GM06990 (cell line): ENCODE results near the gene TPRG1L.
A peak's percentile ranks its signal among the peaks of the same experiment; 100 is the strongest.

Source experiments
- DNase-seq: peaks from one replicate; pipeline ENCODE4 v3.0.0-alpha.2; 2011; ENCODE audit not compliant: insufficient read length; ENCODE audit errors: extremely low read depth
- H3K27me3 ChIP-seq: replicated peaks from 2 replicates; pipeline ENCODE4 v1.6.0; 2011; ENCODE audit warnings: low read length; ENCODE audit not compliant: control insufficient read depth, insufficient read depth
- H3K36me3 ChIP-seq: 2 replicates; pipeline ENCODE4 v1.5.1; 2011; ENCODE audit warnings: low read length; ENCODE audit not compliant: control insufficient read depth, insufficient read depth
- H3K4me3 ChIP-seq: replicated peaks from 2 replicates; pipeline ENCODE4 v1.5.1; 2011; ENCODE audit warnings: low read depth, mild to moderate bottlenecking, control low read depth, low read length
- CTCF ChIP-seq: IDR thresholded peaks from 2 replicates; pipeline ENCODE4 v1.5.1; 2011; ENCODE audit warnings: low read length, control low read depth, mild to moderate bottlenecking, inconsistent platforms; ENCODE audit not compliant: insufficient read depth, poor library complexity, severe bottlenecking

Gene TPRG1L

GRCh38 chr1:3656450-3657095 lies 31.8 kb downstream of the TPRG1L start:
- TF ChIP-seq CTCF, result no peak
- no peaks in the 10 kb centered on the region for H3K36me3 ChIP-seq

GRCh38 chr1:3657096-3657475 lies 32.3 kb downstream of the TPRG1L start:
- H3K4me3 ChIP-seq, result peak overlapping the region; percentile 28; the same call in 1 of the 2 replicates
- no peak for DNase-seq
- no peak for TF ChIP-seq CTCF
- H3K36me3 ChIP-seq, result no peaks in the 10 kb centered on the region
- no peaks in the 10 kb centered on the region for H3K27me3 ChIP-seq

More at GRCh38 chr1:3656450-3657095, 31.8 kb downstream of the TPRG1L start:
- Histone ChIP-seq H3K27me3 (no peaks in the 10 kb centered on the region), H3K4me3 (peak overlapping the region; percentile 47)
- DNase-seq, result peak; percentile 77

GRCh38 chr1:3657578-3658230 lies 32.9 kb downstream of the TPRG1L start:
- DNase-seq, result no peak
- H3K4me3 ChIP-seq, result no peak overlapping the region
- no peak for TF ChIP-seq CTCF
- no peaks in the 10 kb centered on the region for H3K36me3 ChIP-seq
- no peaks in the 10 kb centered on the region for H3K27me3 ChIP-seq

- Histone ChIP-seq H3K36me3 (no peaks in the 10 kb centered on the region), H3K27me3 (no peaks in the 10 kb centered on the region), H3K4me3 (no peak overlapping the region)
- no peak for DNase-seq
- no peak for TF ChIP-seq CTCF
These were observed 33.4 kb downstream of the TPRG1L start for GRCh38 chr1:3658231-3658615.

GRCh38 chr1:3659093-3659492 lies 34.3 kb downstream of the TPRG1L start:
- no peak for DNase-seq
- Histone ChIP-seq H3K36me3 (no peaks in the 10 kb centered on the region), H3K4me3 (no peak overlapping the region), H3K27me3 (no peaks in the 10 kb centered on the region)
- TF ChIP-seq CTCF, result no peak
